ENCODE measurements around the gene OR52I2.

DNA sequence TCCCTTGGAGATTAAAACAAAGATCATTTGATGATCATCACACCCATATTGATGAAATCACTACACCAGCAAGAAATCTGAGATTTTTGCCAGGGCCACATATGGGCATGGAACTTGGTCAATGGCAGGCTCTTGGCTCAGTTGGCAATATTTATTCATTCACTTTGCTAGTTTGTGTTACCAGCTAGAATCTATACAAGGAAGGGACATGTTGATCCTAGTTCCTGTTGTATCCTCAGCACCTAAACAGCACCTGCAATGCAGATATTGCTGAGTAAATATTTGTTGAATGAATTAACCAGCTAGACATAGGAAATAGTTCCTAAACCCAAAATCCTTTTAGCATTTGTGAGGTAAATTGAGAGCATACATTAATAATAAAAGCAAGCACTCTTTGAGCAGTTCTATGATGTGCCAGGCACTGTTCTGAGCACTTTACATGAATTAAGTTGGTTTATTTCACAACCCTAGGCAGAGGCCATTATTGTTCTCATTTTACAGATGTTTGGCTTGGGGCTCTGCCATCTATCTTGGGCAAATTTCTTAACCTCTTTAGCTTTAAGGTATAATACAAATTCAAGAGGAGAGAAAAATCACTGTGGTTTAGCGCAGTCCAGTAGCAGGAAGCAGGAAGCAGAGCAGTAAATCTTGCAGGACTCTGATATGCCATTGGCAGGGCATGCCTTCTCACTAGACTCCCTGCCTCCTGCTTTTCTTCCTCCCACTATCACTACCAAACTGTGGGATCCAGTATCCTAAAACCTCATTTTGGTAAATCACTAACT is 24.9 kb downstream of the OR52I2 start:
- TF ChIP-seq POLR2AphosphoS5 (IDR thresholded peaks at IDR 0.05; ENCODE audit: low read depth, low read length) (no peak), TAF1 (IDR thresholded peaks at IDR 0.05; ENCODE audit: borderline replicate concordance, insufficient read depth, low read length) (no peak), SIN3A (IDR thresholded peaks at IDR 0.05; ENCODE audit: borderline replicate concordance, insufficient read depth, low read length) (no peak), FOXP2 (optimal IDR thresholded peaks at IDR 0.05; ENCODE audit: borderline replicate concordance, extremely low read depth, extremely low read length, insufficient read depth) (no peak)
- TF ChIP-seq, protein P1, sequence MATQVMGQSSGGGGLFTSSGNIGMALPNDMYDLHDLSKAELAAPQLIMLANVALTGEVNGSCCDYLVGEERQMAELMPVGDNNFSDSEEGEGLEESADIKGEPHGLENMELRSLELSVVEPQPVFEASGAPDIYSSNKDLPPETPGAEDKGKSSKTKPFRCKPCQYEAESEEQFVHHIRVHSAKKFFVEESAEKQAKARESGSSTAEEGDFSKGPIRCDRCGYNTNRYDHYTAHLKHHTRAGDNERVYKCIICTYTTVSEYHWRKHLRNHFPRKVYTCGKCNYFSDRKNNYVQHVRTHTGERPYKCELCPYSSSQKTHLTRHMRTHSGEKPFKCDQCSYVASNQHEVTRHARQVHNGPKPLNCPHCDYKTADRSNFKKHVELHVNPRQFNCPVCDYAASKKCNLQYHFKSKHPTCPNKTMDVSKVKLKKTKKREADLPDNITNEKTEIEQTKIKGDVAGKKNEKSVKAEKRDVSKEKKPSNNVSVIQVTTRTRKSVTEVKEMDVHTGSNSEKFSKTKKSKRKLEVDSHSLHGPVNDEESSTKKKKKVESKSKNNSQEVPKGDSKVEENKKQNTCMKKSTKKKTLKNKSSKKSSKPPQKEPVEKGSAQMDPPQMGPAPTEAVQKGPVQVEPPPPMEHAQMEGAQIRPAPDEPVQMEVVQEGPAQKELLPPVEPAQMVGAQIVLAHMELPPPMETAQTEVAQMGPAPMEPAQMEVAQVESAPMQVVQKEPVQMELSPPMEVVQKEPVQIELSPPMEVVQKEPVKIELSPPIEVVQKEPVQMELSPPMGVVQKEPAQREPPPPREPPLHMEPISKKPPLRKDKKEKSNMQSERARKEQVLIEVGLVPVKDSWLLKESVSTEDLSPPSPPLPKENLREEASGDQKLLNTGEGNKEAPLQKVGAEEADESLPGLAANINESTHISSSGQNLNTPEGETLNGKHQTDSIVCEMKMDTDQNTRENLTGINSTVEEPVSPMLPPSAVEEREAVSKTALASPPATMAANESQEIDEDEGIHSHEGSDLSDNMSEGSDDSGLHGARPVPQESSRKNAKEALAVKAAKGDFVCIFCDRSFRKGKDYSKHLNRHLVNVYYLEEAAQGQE (IDR thresholded peaks at IDR 0.05; ENCODE audit: insufficient read depth in 1 of 2, low read depth in 2 of 2, low read length in 2 of 2) = no peak
